T47D (cell line): Measurements from ENCODE around the gene ITIH1.

Source experiments
- DNase-seq, 2 experiments: peaks; one replicate each; pipeline versions ENCODE4 v3.0.0 to v3.0.0-alpha.2; 2011 to 2012; ENCODE audit warnings: low read depth in 1 of 2, low spot score in 1 of 2
- JUND ChIP-seq: IDR thresholded peaks from 2 replicates; pipeline ENCODE4 v1.6.1; 2012; ENCODE audit warnings: low read depth
- in situ Hi-C: cut with HindIII; loops from 2 replicates; pipeline ENCODE4 v1.10.0; 2016; ENCODE audit warnings: low sequenced_read_pairs, low pct_unique_long_range_greater_than_20kb

The ITIH1 gene

DNA sequence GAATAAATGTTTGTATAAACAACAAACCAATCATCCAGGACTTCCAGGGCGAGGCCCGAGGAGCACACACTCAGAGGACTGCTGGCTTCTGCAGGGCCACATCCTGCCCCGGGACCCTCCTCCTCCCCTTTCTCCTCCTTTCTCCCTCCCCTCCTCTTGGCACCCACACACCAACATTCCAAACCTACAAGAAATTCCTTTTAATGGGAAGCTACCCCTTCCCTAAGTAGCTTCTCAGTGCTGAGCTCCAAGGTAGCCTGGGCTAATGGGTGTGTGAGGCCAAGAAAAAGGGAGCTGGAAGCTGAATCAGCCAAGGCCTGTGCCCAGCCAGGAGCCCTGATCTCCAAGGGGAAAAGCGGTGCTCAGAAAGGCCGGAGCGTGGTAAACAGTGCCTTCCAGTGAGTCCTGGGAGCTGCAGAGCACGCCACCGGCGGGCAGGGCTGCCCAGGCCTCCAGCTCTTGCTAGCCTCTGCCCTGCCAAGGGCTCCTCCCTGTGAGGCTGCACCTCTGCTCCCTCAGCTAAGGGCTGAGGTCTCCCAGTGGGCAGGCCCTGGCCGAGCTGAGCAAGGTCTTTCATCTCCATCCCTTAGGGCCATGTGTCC is 21.1 kb downstream of the ITIH1 start:
- DNase-seq, result no peak
- no peak for TF ChIP-seq JUND
- in situ Hi-C loops, result no loop called here

DNA sequence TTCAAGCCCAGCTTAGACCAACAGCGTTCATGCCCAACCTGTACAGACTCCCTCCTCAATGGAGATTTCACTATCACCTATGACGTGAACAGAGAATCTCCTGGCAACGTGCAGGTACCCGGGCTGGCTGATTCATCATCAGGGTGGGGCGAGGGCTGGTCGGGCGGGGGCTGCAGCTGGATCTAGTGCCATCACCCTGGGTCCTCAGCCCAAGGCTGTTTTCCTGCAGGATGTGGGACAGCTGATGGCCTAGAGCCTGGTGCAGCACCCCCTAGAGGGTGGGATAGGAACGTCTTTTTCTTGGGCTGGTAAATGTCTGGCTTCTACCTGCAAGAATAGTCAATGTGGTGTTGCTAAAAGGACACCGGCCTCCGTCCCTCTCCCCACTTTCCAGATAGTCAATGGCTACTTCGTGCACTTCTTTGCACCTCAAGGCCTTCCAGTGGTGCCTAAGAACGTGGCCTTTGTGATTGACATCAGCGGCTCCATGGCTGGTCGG is 21.6 kb downstream of the ITIH1 start:
- no peak for TF ChIP-seq JUND
- peak in 1 of 2 experiments; percentile 15 for DNase-seq
- in situ Hi-C loops, result no loop called here

DNA sequence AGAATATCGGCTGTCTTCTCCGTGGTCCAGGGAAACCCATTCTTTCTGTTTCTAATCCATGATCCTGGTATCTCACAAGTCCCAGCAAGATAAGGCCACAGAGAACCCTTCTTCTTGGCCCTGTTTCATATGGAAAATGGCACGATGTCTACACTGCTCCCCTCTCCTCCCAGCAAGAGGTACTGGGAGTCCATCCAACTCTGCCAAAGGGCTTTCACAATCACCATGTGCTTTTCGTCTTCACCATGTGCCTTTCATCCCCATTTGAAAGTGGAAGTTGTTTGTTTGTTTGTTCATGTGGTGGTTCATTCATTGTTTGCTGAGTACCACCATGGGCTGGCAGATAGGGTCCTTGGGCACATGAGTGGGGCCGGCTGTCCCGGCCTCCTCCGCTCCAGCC is 22.7 kb downstream of the ITIH1 start:
- no peak for DNase-seq
- in situ Hi-C loops, result no loop called here
- TF ChIP-seq JUND, result no peak

DNA sequence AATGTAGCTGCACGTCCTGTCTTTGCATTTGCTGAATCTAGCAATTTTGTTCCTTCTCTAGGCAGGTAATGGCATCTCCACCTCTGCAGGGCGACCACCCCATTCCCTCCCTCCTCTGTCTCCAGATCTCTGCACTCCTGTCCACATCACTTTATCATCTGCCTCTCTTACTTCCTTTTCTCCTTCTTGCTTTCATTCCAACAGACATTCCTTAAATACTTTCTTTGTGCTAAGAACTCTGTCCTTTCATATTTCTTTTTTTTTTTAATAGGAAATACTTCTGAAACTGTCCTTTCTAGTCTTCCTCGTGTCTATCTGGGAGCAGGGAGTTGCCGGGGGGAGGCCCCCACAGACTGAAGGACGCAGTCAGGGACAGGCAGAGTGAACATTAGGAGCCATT is 24.4 kb downstream of the ITIH1 start:
- in situ Hi-C loops, result no loop called here
- no peak for TF ChIP-seq JUND
- no peak for DNase-seq

DNA sequence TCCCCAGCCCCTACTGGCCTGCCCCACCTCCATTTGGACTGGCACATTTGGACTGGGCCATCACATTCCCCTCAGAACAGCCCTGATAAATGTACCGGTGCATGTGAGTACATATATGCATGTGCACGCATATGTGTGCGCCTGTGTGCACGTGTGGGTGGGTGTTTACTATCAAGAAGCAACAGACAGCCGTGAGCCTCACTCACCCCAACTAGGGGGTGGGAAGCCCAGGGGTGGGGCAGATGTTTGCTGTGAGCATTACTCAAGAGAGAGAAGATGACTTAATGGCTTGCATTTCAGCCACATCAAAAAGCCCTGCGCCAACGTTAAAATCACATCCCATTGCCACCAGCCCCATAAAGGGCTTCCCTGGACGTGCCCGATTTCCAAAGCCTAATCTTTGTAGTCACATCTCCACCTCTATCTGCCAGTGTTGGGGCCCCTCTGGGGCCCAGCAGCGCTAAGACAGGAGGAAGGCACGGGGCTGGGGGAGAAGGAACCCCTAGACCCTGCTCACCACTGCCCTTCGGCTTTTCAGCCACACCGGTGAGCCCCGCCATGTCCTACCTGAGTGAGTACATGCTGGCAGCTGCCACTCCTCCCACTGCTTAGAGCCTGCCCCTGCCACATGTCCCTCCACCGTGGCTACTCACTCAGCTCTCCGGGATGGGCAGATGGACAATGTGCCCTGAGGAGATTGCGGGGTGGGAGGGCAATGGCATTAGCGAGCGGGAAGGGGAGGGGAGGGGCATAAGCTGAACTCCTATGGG is 28.1 kb downstream of the ITIH1 start:
- in situ Hi-C loops, result no loop called here
- no peak for TF ChIP-seq JUND

DNA sequence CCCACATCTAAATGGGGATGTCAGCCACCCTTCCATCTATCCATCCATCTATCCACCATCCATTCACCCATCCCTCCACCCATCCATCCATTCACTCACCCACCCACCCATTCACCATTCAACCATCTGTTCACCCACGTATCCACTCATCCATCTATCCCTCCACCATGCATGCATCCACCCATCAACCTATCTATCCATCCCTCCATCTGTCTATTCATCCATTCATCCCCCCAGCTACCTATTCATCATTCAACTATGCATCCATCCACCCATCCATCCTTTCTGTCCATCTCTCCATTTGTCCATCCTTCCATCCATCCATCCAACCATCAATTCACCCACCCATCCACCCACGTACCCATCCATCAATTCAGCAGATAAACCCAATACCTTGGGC is 31.8 kb downstream of the ITIH1 start:
- in situ Hi-C loops, result no loop called here
- no peak for TF ChIP-seq JUND
- DNase-seq, result no peak

More for the DNA sequence above, 28.1 kb downstream of the ITIH1 start:
- DNase-seq, result no peak

DNA sequence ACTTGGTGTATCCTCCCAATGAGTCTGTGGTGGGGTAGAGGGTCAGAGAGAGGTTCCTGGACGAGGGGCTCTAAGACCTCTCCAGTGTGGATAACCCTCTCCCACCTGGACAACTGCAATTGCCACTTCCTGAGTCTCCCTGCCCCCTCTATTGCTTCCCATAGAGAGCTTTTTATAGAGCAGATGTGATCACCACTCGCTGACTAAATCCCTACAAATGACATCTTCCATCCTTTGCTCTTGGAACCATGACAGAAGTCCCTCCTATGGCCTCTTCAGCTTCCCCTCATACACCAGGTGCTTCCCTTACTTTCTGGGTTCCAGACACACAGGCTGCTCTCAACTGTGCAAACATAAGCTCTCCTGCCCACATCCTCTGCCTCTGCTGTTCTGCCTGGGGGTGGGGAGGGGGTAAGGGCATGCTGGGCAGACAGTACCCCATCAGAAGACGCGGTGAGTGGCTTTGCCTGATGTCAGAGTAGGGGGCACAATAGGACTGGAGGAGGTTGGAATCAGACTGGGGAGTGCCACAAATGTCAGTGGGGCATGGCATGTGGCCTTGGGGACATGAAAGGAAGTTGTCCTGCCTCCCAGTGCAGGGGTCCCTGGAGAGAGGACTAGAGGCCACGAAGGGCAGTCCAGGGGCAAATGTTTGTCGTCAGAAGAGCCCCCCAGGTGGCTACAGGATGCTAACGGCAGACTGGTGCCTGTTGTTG is 32.4 kb downstream of the ITIH1 start:
- in situ Hi-C loops, result no loop called here
- no peak for TF ChIP-seq JUND

DNA sequence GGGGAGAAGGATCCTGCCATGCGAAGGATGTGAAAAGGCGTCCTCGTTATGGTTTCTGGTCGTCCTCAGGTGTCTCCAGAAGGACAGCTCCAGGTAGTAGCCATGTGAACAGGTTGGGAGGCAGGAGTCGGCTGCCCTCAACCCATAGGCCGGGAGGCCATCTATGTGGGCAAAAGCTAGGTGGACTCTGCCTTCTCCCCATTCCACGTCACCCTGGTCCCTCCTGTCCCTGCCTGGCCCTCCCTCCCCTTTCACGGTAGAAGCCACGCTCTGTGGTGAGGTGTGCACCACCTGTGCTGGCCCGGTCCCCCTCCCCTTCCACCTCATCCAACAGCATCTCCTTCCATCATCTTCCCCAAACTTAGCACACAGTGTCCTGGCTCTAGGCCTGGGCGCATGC is 33.5 kb downstream of the ITIH1 start:
- in situ Hi-C loops, result no loop called here
- no peak for DNase-seq
- TF ChIP-seq JUND, result no peak

More for the DNA sequence above, 32.4 kb downstream of the ITIH1 start:
- no peak for DNase-seq

DNA sequence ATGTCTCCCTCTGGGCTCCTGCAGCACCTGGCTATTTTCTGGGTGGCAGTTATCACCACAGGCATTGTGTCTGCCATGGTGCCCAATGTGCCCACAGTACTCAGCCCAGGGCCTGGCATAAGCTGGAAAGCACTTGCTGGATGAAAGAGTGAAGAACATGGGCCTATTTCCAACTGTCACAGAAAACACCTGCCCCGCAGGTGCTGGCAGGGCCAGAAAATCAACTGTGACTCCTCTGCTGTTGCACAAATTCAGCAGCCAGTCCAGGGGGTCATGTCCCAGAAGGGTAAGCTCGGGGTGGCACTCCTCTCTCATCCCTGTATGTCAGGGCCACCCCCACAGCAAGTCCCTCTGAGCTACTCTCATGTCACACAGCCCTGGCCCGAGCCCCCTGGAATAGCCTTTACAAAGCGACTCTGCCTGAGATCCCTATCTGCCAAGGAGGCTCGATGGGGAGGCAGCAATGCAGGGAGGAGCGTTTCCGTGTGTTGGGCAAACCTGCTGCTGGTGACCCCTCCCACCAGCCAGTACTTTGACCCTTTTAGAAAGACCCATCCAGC is 34.1 kb downstream of the ITIH1 start:
- DNase-seq, result no peak
- in situ Hi-C loops, result no loop called here
- no peak for TF ChIP-seq JUND

DNA sequence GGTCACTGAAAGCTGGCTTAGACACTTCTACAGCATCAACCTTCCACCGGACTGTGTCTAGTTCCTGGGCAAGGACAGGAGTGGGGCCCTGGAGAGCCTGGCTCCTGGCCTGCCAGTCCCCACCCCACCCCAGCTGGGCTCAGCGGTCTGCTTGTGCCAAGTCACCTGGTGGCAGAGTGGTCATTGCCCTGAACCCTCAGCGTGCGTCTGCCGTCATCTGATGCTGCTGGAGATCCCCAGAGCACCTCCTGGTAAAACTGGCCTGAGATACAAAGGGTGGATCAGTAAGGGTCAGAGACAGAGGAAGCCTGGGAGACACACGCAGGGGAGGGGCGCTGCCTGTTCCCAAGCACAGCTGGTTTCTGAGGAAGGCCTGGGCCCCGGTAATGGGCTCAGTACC is 36.4 kb downstream of the ITIH1 start:
- no peak for TF ChIP-seq JUND
- in situ Hi-C loops, result no loop called here
- DNase-seq, result no peak

DNA sequence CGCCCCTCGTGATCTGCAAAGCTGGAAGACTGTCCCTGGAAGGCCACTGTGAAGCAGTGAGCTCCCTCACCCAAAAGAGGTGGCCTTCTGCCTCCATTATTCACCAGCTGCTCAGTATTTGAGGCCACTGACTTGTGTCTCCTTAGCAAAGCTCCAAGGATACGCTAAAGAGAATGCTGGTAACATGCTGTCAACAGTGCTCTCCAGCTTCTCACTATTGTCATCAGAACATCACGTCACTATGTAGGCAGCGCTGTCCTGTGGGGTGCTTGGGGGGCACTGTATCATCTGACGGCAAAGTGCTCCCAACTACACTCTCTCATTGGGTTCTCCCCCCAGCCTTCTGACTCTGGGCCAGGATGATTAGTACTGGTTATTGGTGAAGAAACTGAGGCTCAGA is 38.8 kb downstream of the ITIH1 start:
- TF ChIP-seq JUND, result no peak
- no peak for DNase-seq
- in situ Hi-C loops, result no loop called here

DNA sequence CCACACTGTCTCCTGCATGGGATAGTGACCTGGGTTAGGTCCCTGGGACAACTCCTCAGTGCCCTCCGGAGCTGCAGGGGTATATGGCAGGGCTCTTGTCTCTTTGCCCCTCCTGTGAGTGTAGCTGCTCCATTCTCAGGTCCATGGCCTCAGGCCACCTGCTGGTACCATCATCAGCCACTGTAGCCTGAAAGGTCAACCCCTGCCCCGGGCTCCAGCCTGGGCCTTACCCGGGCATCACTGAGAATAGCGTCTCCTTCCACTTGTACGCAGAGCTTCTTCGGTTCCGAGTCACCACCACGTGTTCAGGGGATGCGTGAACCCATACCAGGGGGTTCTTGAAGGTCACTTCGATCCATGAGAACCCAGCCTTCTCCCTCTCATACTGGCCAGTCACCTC is 39.3 kb downstream of the ITIH1 start:
- no peak for TF ChIP-seq JUND
- in situ Hi-C loops, result no loop called here
- no peak for DNase-seq

DNA sequence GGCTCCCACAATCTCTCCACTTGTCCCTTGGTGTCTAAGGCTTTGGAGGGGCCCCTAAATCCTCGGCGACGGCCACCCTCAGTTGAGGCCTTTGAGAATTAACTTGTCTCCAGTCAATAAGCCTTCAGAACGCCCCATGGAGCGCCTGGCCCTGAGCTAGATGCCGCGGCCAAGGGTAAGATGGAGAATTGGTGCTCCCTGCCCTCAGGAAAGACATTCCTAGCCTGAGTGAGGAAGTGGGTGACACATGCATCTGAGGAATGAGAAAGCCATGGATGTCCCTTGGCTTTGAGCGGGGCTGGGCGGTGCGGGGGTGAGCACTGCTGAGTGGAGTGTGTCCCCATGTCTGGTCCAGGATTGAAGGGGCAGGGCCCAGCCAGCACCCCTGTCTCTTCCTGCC is 39.8 kb downstream of the ITIH1 start:
- DNase-seq, result no peak
- in situ Hi-C loops, result no loop called here
- TF ChIP-seq JUND, result no peak
